ENCODE measurements around the gene TSKU.

The TSKU gene

GRCh38 chr11:76750746-76751145 lies 32.4 kb upstream of the TSKU start:
- no peak for TF ChIP-seq CTCF (IDR thresholded peaks at IDR 0.05; ENCODE audit: control extremely low read depth, extremely low read depth, low read depth, missing control alignments)
- DNase-seq (ENCODE audit: extremely low spot score), result no peak
- POLR2A ChIA-PET, result no interaction called here
- CTCF ChIA-PET, result no interaction called here

DNA sequence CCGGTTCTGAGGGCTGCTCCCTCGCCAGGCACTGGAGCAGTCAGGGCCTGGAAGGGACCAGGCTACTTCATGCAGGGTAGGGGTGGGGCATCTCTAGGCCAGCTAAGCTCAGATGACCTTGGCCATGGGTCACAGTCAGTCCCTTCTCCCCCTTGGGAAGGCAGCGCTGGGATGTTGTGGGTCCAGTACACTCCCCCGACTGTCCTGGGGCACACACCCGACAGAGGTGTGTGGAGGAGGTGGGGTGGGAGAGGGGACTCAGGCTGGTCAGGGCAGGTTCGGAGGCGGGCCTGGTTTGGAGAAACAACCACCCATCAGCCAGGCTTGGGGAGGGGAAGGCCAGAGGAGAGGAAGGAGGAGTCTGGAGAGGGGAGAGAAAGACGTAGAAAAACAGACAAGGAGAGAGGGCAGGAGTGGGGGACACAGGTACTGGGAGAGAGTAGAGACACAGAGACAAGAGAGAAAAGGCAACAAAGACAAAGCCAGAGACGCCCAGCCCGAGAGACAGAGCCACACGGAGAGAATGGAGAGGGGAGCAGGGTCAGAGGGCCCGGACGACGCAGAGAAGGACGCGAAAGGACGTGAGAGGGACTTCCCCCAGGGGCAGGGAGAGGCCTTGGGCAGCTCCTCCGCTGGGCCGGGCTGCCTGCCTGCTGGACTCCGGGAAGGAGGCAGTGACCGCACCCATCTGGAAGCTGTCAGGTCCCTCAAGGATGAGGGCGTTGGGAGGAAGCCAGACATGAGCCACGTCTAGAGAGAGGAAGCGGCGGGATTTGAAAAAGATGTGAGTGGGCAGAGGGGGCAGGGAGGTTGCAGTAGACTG lies 30.6 kb upstream of the TSKU start:
- CTCF ChIA-PET, result interaction anchor here (1.4 kb wide), 2 partner anchors 46 to 167 kb away, joined by 3 read pairs; no protein-coding TSS in a partner anchor
- POLR2A ChIA-PET, result no interaction called here
- no peak for DNase-seq (ENCODE audit: extremely low spot score)

DNA sequence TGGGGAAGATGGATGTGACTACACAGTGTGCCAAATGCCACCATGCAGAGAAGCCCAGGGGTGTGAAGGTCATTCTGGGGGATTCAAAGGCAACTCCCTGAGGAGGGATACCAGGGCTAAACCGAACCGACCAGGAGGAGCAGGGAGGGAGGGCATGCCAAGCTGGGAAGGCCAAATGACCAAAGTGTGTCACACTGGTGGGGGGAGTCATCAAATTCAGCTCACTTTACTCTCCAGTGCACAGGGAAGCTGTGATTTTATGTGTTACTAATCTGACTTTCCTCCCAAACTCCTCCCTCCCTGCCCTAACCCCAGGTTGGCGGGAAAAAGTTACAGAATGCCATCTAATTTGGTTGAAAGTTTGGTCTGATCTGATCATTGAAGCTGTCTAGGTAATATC lies 29.7 kb upstream of the TSKU start:
- no peak for TF ChIP-seq CTCF (IDR thresholded peaks at IDR 0.05; ENCODE audit: control extremely low read depth, extremely low read depth, low read depth, missing control alignments)
- DNase-seq (ENCODE audit: extremely low spot score), result no peak
- ChIA-PET POLR2A (no interaction called here), CTCF (interaction anchor here (1.4 kb wide), 1 partner anchor 166 kb away, joined by 3 read pairs; no protein-coding TSS in a partner anchor)

More for the DNA sequence above, 30.6 kb upstream of the TSKU start:
- TF ChIP-seq CTCF (IDR thresholded peaks at IDR 0.05; ENCODE audit: control extremely low read depth, extremely low read depth, low read depth, missing control alignments), result no peak

GRCh38 chr11:76753950-76754349 lies 29.2 kb upstream of the TSKU start:
- no peak for DNase-seq (ENCODE audit: extremely low spot score)
- TF ChIP-seq CTCF (IDR thresholded peaks at IDR 0.05; ENCODE audit: control extremely low read depth, extremely low read depth, low read depth, missing control alignments), result no peak
- CTCF ChIA-PET, result interaction anchor here (1.4 kb wide), 1 partner anchor 166 kb away, joined by 3 read pairs; no protein-coding TSS in a partner anchor
- POLR2A ChIA-PET, result no interaction called here

- CTCF ChIA-PET, result interaction anchor here (1.9 kb wide), 1 partner anchor 34 kb away, joined by 6 read pairs; no protein-coding TSS in a partner anchor
- POLR2A ChIA-PET, result no interaction called here
- DNase-seq (ENCODE audit: extremely low spot score), result no peak
These were observed 26.8 kb upstream of the TSKU start for GRCh38 chr11:76756341-76756741.

GRCh38 chr11:76758311-76758710 lies 24.8 kb upstream of the TSKU start:
- POLR2A ChIA-PET, result no interaction called here
- CTCF ChIA-PET, result no interaction called here

More at GRCh38 chr11:76756341-76756741, 26.8 kb upstream of the TSKU start:
- no peak for TF ChIP-seq CTCF (IDR thresholded peaks at IDR 0.05; ENCODE audit: control extremely low read depth, extremely low read depth, low read depth, missing control alignments)

More at GRCh38 chr11:76758311-76758710, 24.8 kb upstream of the TSKU start:
- no peak for DNase-seq (ENCODE audit: extremely low spot score)
- no peak for TF ChIP-seq CTCF (IDR thresholded peaks at IDR 0.05; ENCODE audit: control extremely low read depth, extremely low read depth, low read depth, missing control alignments)

Data from GM10248 (cell line).